HG02885 (cell line): ENCODE data around the gene ARHGEF6.
"Not testable (repeated sequence)": the region's sequence is repeated elsewhere in the genome, so short reads cannot be mapped to it uniquely, and the experiment has no call there.

Experiments used
- ATAC-seq: cut with Tn5 transposase; IDR thresholded peaks from one replicate; pipeline ENCODE4 v1.9.1; 2021; ENCODE audit warnings: mild to moderate bottlenecking; ENCODE audit not compliant: unreplicated experiment, poor library complexity

Gene ARHGEF6, protein sequence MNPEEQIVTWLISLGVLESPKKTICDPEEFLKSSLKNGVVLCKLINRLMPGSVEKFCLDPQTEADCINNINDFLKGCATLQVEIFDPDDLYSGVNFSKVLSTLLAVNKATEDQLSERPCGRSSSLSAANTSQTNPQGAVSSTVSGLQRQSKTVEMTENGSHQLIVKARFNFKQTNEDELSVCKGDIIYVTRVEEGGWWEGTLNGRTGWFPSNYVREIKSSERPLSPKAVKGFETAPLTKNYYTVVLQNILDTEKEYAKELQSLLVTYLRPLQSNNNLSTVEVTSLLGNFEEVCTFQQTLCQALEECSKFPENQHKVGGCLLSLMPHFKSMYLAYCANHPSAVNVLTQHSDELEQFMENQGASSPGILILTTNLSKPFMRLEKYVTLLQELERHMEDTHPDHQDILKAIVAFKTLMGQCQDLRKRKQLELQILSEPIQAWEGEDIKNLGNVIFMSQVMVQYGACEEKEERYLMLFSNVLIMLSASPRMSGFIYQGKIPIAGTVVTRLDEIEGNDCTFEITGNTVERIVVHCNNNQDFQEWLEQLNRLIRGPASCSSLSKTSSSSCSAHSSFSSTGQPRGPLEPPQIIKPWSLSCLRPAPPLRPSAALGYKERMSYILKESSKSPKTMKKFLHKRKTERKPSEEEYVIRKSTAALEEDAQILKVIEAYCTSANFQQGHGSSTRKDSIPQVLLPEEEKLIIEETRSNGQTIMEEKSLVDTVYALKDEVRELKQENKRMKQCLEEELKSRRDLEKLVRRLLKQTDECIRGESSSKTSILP

DNA sequence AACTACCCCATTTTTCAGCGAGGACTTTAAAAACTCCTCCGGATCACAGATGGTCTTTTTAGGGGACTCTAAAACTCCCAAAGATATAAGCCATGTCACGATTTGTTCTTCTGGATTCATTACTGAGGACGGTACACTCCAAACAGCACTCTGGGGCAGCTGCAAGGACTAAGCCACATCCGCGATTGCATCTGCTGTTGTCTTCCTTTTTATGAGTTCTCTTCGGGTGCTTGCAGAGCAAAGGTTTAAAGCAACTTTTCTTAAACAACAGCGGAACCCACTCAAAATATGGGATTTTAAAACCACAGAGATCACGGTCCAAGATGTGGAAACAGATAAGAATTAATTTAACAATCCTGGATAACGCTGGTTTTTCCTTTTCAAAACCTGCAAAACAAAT lies at the start of gene ARHGEF6:
Gene ARHGEF6, minus strand, starts transcription at position 170 of the 400 bp plus-strand sequence. Its CDS starts 50 bp downstream, at position 120.
- ATAC-seq, result peak; percentile 57

DNA sequence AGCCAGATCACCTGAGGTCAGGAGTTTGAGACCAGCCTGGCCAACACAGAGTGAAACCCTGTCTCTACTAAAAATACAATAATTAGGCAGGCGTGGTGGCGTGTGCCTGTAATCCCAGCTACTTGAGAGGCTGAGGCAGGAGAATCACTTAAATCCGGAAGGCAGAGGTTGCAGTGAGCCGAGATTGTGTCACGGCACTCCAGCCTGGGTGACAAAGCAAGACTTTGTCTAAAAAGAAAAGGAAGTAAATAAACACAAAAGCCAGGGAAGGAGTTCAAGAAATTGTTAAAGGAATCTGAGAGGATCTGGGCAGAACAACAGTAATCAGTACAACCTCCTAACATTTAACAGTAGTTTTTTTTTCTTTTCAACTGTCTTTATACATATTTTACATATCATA lies 48.7 kb upstream of the ARHGEF6 start:
- no peak for ATAC-seq

DNA sequence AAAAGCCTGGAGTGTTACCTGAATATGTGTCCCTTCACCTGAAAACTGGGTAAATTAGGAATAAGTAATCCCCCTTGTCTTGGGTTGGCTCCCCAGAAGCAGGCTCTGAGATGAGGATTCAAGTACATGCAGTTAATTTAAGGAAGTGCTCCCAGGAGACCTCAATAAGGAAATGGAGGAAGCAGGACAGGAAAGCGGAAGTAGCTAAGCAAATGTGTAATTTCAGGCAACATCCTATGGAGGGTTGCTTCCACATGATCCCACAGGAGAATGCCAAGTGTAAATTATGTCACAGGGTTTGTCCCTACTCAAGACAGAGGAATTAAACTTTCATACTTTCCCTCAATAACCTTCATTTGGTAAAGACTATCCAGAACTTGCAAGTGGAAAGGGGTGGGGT lies 48.1 kb upstream of the ARHGEF6 start:
- no peak for ATAC-seq

DNA sequence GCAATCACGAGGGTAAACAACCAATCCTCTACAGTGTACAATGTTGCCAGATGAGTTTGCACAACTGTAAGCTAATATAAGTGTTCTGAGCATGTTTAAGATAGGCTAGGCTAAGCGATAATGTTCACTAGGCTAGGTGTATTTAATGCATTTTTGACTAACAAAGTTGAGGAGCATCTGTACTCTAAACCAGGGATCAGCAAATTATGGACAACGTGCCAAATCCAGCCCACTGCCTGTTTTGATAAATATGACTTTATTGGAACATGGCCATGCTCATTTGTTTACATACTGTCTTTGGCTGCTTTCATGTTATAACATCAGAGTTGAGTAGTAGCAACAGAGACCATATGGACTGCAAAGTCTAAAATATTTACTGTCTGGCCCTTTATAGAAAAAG lies 46.3 kb upstream of the ARHGEF6 start:
- no peak for ATAC-seq

DNA sequence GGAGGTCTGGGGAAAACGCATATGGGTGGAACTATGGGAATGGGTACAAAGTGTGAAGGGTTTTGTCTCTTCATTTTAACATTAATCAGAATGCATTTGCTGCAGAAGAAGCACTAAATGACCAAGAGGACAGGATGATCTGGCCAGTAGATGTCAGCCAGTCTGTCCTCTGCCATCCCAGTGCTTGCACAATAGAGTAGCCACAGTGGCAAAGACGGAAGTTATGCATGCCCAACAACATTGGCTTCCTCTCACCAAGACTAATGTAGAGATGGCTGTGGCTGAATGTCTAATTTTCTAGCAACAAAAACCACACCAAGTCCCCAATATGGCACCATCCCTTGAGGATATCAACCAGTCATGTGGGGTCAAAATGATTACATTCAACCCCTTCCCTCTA lies 45.0 kb upstream of the ARHGEF6 start:
- no peak for ATAC-seq

DNA sequence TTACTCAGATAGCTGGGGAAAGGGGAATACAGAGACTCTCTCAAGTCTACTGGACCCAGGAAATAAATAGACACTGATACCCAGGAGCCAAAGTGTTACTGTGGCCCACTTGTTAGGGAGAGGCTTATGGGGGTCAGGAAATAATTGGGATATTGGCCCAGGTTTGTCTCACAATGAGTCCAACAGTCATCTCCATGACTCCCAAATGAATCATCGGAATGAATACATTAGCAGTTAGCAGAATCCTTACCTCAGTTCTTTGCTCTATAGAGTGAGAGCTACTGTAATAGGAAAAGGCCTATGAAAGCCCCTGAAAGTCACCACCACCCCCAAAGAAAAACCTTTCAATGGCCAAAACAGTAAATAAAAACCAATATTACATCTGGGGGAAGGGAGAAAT lies 42.4 kb upstream of the ARHGEF6 start:
- ATAC-seq, result no peak

DNA sequence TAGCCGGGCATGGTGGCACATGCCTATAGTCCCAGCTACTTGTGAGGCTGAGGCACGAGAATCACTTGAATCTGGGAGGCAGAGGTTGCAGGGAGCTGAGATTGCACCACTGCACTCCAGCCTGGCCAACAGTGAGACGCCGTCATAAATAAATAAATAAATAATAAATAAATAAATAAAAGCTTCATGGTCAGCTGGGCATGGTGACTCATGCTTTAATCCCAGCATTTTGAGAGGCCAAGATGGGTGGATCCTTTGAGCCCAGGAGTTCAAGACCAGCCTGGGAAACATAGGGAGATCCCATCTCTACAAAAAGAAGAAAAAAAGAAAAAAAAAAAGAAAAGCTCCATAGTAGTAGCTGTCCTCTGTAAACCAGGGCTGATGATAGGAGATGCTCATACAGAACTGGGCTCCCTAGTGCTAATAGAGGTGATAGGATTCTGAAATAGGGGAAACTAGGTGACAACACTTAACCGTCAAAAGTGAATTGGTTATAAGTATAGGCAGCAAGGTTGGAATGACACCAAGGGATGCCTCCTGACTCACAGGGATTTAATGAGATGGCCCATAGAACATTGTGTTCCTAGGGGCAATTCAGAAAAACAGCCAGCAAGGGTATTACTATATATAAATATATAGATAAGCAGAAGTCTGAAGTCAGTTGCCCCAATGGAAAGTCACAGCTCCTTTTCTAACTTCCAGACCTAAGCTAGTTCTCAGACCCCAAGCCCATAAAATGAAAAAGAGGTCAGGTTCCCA lies 41.8 kb upstream of the ARHGEF6 start:
- ATAC-seq, result no peak

DNA sequence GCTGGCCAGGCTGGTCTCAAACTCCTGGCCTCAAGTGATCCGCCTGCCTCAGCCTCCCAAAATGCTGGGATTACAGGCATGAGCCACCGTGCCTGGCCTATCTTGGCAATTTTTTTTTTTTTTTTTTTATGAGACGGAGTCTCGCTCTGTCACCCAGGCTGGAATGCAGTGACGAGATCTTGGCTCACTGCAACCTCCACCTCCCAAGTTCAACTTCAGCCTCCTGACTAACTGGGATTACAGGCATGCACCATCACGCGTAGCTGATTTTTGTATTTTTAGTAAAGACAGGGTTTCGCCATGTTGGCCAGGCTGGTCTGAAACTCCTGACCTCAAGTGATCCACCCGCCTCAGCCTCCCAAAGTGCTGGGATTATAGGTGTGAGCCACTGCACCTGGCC lies 39.0 kb upstream of the ARHGEF6 start:
- ATAC-seq, result not testable (repeated sequence)

DNA sequence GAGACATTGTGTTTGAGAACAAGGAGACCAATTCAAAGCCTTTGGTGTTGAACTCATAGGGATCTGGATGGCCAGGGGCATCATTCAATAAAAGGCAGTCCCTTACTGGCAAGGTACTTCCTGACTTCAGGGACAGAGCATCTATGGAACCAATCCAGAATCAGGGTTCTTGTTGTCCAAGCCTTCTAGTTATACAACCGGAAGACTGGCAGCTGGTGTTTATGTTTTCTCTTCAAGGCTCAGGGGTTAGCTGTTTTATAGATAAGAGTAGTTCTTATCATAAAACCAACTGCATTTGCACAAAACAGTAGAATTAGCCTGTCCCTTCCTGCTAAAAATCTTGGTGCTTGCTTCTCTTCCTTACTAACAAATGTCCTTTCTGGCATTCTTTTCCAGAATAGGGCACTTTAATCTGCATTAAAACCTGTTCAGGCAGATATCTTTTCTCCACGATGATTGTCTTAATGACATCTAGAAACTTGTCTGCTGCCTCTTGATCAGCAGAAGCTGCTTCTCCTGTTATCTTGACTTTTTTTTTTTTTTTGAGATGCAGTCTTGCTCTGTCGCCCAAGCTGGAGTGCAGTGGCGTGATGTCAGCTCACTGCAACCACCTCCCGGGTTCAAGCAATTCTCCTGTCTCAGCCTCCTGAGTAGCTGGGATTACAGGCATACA lies 38.4 kb upstream of the ARHGEF6 start:
- no peak for ATAC-seq

DNA sequence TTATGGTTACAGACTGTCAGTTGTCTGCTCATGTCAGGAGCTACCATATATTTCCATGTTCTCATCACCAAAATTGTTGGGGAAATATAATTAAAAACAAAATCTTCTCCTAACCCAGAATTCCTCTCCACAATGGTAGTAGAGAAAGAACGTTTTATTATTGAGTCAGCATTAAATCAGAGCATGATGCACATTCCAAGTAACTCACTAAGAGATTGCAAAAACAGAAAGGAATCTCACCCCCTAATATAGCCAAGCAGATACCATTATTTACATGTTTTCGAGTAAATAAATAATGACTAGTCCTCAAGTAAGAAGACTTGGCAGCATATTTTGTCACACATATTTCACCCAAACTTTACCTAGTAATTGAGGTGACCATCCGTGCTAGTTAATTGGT lies 36.2 kb upstream of the ARHGEF6 start:
- no peak for ATAC-seq

DNA sequence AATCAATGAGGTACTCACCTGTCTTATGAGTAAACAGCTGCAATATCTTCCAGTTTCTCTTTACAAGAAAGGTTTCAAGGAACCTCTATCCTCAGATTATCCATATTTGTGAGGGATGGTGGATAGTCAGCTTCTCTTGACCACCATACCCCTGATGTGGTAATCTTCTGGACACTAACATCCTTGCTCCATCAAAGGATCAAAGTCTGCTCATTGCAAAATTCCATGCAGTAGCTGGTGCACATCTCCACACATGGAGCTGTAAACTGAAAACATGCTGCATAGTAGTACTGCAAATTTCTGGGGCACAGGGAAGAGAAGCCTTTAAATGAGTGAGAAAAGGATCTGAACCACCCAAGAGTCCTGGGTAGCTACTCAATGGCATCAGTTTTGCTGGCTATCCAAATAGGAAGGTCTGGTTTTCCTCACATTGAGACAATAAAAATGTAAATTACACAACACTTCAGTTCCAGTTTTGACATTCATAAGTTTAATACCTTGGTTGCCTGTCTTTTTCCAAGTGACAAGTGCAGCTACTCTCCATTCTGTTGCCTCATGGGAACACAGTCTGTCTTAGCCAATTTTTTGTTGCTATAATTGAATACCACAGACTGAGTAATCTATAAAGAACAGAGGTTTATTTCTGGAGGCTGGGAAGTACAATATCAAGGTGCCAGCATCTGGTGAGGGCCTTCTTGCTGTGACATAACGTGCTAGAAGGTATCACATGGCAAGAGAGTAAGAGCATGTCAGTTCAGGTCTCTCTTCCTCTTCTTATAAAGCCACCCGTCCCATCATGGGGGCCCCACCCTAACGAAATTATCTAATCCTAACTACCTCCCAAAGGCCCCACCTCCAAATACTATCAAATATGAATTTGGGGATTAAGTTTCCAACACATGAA lies 34.4 kb upstream of the ARHGEF6 start:
- ATAC-seq, result no peak

DNA sequence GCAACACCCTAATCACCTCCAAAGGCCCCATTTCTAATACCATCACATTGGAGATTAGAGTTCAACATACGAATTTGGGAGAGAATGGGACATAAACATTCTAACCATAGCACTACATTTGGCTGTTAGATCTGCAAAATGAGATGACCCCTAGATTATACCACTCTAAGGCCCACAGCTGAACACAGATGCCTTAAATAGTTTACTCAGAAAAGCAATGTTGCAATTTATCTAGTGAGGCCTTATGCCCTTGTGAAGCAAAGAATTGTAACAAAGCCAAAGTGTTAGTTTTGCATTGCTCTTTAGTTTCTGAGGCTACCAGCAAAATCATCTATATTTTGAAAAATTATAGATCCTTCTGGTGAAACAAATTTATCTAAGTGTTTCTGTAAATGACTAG lies 31.6 kb upstream of the ARHGEF6 start:
- no peak for ATAC-seq

DNA sequence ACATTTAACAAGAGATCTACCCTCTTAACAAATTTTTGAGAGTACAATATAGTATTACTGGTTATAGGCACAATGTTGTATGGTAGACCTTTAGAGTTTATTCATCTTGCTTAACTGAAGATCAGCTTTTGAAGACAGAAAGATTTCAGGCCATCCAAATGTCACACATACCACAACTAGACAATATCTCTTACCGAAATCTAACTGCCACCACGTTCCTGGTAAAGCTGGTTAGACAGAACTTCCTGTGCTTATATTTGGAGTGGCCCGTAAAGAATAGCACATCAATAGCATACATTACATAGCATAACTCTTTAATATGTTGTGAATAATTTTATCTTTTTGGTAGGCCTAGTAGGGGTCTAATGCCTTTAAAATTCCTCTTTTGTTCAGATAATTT lies 29.8 kb upstream of the ARHGEF6 start:
- no peak for ATAC-seq

DNA sequence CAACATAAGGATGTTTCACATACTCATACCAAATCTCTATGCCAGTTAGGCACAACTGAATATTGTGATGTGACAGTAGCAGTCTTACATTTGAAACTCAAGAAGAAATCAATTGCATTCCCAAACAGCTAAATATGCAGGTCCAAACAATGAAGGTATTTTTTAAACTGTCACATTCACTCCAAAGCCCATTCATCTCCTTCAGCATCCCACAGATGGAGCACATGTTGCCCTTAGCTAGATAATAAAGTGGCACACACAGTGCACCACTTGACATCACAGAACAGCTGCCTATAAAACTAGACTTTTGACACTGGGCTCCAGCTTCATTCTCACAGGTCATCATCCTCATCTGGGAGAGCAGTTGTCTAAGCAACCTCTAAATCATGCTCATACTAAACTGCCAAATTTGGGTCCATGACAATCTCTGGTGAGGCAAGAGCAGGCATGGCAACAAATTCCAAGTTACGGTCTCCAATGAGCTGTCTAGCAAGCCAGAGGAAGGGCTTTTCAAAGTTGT lies 26.2 kb upstream of the ARHGEF6 start:
- no peak for ATAC-seq

DNA sequence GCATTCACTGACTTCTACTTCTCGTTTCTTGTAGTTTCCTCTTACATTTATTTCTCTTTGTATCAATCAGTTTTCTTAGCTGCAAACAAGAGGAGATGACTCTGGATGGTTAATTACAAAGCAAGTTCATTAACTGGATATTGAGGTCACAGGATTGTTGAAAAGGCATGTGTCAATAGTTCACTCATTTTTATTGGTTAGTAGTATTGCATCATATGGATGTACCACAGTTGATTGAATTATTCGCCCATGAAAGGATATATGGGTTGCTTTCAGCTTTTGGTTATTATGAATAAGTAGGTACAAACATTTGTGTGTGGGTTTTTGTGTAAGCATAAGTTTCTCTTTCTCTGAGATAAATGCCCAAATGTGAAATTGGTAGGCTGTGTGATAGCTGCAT lies 21.8 kb upstream of the ARHGEF6 start:
- no peak for ATAC-seq

DNA sequence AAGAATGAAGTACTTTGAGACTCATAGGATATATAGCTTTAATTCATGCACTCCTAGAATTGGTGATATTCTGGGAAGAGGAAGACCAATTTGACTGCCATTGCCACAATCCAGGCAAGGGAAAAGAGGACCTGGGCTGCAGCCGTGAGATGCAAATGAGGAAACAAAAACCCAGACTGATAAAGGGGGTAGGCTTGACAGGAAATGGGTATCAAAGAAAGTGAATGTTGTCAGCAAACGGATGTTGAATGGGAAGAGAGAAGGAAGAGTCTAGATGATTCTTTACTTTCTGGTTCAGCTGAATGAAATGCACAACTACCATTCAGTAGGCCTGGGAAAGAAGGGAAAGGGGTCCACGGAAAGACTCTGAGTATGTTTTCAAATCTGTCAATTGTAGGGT lies 17.1 kb upstream of the ARHGEF6 start:
- no peak for ATAC-seq

DNA sequence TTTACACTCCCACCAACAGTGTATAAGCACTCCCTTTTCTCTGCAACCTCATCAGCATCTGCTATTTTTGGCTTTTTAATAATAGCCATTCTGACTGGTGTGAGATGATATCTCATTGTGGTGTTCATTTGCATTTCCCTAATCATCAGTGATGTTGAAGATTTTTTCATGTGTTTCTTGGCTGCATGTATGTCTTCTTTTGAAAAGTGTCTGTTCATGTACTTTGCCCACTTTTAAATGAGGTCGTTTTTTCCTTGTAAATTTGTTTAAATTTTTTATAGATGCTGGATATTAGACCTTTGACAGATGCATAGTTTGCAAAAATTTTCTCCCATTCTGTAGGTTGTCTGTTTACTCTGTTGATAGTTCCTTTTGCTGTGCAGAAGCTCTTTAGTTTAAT lies 14.4 kb upstream of the ARHGEF6 start:
- not testable (repeated sequence) for ATAC-seq

DNA sequence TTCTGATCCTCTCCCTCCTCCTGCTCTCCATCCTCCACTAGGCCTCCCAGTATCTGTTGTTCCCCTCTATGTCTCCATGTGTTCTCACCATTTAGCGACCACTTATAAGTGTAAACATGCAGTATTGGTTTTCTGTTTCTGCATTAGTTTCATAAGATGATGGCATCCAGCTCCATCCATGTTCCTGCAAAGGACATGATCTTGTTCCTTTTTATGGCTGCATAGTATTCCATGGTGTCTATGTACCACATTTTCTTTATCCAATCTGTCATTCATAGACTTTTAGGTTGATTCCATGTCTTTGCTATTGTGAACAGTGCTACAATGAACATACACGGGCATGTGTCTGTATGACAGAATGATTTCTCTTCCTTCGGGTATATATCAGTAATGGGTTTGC lies 13.9 kb upstream of the ARHGEF6 start:
- not testable (repeated sequence) for ATAC-seq

DNA sequence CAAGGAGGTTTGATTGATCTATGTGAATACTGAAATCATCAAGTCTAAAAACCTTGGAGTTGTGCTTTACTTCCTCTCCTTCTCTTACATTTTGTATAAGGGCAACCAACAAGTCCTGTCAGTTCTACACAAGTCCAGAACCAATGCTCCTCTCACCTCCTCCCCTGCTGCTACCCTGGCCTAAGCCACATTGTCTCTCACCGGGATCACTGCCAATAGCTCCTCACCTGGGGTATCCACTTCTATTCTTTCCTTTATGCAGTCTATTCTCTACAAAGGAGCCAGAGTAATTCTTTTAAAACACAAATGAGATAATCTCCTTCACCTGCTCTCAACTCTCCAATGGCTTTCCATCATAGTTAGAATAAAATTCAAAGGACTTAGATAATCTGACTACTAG lies 13.3 kb upstream of the ARHGEF6 start:
- no peak for ATAC-seq
